HG02938 (cell line): Measurements from ENCODE around the gene LMOD1.
"Not testable (repeated sequence)": the region's sequence is repeated elsewhere in the genome, so short reads cannot be mapped to it uniquely, and the experiment has no call there.

ENCODE experiments used
- ATAC-seq: cut with Tn5 transposase; IDR thresholded peaks from one replicate; pipeline ENCODE4 v1.9.1; 2021; ENCODE audit warnings: mild to moderate bottlenecking, moderate library complexity; ENCODE audit not compliant: unreplicated experiment

The LMOD1 gene

DNA sequence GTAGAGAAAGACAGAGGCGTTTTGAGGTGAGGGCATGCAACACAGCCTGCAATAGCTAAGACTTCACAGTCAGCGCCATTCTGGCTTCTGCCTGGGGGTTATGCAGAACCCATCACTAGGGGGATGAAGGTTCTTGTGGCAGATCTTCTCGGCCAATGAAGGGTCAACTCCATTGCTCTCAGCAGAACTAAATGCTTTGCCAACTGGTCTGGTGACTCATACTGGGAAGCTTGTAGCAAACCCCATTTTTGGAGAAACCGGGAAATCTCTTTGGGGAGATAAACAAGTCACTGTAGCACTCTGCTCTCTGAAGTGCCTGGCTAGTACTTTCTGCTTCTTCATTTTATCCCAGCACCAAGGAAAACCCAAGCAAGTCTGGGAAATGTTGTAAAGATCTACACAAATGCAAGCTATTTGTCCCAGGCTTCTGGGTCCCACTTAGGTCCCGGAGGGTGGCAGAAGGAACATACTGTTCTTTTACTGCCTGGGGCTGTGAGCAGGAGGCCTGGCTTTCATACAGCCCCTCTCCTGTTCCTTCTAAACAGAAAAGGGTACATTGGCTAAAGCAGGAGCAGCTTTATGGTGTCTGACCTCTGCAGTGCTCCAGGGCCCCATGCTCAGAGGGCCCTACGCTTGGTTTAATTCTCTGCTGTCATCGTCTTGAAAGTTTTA lies 28.9 kb downstream of the LMOD1 start:
- no peak for ATAC-seq

- ATAC-seq: no peak
Measured at GRCh38 chr1:201916649-201917249, 29.6 kb downstream of the LMOD1 start.

GRCh38 chr1:201914456-201915235 lies 31.7 kb downstream of the LMOD1 start:
- ATAC-seq: no peak

DNA sequence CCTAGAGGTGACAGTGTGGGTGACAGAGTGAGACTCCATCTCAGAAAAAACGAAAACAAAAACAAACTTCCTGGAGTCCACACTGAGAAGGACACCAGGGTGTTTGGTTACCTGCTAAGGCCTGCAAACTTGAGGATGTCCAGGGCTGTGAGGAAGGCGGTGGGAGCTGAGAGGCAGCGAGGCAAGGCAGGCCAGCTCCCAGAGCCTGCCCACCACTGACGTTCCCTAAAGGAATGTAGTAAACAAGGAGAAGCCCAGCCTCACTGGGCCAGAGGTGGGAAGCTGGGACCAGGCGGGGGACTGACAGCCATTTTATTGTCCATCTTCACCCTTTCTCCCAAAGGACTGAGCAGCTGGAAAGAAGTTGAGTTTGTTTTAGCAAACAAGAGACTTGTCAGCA lies 33.5 kb downstream of the LMOD1 start:
- no peak for ATAC-seq

DNA sequence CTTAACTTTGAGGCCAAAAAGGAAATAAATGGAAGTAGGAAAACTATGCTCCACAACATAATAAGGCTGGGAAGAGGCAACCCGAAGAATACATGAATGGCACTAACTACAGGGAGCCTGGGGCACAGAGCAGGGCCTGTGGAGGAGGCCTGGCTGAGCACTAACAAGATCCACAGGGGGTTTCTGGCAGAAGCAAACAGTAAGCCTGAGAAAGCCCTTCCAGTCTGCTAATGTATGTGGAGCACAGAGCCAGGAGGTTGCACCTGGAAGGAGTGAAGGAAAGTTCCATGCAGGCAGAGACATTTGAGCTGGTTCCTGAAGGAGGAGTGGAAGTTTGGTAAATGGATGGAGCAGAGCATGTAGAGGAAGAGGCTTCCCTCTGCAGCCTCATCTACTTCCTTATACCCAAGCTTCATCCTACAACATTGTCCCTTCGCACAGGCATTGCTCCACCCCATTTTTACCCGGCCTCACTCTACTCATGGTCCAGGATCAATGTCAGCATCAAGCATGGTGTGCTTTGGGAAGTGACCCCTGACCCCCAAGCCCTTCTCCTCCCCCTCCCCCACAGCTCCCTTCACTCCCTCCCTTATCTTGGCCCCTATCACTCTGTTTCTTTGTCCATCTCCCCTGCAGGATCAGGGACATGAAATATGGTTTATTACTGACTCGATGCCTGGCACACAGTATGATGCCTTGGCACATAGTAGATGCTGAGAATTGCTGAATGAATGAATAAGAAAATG lies 34.3 kb downstream of the LMOD1 start:
- ATAC-seq: no peak

DNA sequence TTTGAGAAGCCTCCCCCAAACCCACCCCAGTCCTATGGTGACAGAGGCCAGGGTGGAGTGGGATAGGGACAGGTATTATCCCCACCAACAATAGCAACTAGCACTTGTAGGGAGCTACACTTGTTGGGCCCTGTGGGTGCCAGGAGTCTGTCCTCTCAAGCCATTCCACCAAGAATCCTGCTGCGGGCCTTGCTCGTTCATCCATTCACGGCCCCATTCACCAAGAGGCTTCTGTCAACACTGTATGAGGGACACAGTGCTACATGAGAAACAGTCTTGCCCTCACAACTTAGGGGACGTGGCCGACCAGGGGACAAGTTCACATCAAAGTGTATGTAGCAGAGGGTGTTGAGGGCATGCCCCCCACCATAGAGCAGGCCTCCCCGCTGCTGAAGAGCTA lies 38.7 kb downstream of the LMOD1 start:
- ATAC-seq: no peak

- no peak for ATAC-seq
Measured at GRCh38 chr1:201906336-201906735, 40.0 kb downstream of the LMOD1 start.

GRCh38 chr1:201905234-201905890 lies 41.0 kb downstream of the LMOD1 start:
- ATAC-seq: no peak

GRCh38 chr1:201904579-201904978 lies 41.8 kb downstream of the LMOD1 start:
- no peak for ATAC-seq

DNA sequence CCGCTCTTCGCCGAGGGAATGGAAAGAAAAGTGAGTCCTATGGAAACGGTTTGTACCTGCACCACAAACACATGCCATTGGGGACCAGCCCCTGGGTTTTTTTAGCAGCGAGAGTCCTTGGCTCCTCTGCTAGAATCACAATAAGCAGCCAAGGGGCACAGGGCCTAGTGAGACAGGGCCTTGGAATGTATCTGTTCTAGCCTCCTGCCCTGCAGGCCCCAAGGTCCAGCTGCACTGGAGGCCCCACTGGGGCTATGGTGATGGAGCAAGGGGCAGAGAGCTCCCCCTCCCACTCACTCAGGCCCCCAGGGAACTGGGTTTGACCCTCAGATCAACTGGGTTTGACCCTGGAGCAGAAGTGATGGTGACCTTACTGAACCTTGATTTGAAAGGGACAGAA lies 43.2 kb downstream of the LMOD1 start:
- ATAC-seq: no peak

DNA sequence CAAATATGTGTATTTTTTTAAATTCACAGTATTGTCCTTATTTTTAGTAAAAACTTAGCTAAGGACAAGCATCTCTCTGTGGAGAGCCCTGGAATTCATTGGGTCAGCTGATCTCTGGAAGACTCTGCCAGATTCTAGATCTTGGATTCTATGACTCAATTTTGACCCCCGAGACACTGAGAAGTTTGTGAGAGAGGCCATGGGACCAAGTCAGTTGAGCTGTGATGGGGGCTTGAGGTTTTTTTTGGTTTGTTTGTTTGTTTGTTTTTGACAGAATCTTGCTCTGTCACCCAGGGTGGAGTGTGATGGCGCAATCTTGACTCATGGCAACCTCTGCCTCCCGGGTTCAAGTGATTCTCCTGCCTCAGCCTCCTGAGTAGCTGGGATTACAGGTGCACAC lies 44.1 kb downstream of the LMOD1 start:
- no peak for ATAC-seq

- ATAC-seq: not testable (repeated sequence)
Measured at GRCh38 chr1:201901036-201901435, 45.3 kb downstream of the LMOD1 start.

DNA sequence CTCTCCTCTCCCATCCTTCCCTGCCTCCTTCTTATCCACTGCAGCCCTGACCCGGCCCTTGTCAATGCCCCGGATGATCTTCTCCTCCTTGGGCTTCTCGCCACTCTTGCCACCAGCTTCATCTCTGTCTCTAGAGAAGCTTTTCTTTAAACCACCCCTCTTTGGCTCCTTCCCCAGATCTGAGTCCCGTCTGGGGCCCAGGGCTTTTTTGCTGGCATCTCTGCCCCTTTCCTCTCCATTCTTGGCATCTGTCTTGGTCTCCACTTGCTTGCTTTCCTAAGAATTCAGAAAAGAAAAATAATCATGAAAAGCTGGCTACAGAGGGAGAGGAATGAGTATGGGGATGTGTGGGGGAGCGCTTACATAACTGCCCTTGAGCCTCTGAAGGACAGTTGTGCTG lies 45.9 kb downstream of the LMOD1 start:
- no peak for ATAC-seq

- no peak for ATAC-seq
Measured at GRCh38 chr1:201899683-201900429, 46.5 kb downstream of the LMOD1 start.

GRCh38 chr1:201898992-201899391 lies 47.4 kb downstream of the LMOD1 start:
- no peak for ATAC-seq

DNA sequence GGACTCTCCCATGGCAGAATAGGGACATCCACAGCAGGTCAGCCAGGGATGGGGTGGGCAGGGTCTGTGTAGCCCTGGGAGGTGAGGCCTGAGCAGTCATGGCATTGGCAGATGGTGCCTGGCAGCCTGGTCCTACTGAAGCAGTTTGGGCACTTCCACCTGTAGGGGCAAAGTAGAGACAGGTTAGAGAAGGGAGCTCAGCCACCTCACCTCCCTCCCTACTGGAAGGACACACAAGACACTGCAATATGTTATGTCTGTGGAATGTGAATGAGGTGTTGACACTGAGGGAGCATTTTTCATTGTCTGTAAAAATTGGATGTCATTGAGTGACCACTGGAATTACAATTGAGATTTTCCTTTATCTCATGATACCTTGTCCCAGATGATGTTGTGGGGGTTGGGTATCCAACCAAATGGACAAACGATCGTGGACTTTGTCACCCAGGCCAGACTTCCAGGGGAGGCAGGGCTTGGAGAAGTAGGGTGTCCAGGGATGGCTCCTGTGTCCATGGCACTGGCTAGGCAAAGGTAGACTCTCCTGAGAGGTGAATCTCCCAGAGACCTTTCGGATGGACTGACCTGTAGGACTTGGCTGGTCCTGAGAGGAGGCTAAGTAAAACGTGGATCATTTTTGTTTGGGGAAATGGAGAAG lies 48.0 kb downstream of the LMOD1 start:
- no peak for ATAC-seq

- ATAC-seq: no peak
Measured at GRCh38 chr1:201896951-201897391, 49.4 kb downstream of the LMOD1 start.

DNA sequence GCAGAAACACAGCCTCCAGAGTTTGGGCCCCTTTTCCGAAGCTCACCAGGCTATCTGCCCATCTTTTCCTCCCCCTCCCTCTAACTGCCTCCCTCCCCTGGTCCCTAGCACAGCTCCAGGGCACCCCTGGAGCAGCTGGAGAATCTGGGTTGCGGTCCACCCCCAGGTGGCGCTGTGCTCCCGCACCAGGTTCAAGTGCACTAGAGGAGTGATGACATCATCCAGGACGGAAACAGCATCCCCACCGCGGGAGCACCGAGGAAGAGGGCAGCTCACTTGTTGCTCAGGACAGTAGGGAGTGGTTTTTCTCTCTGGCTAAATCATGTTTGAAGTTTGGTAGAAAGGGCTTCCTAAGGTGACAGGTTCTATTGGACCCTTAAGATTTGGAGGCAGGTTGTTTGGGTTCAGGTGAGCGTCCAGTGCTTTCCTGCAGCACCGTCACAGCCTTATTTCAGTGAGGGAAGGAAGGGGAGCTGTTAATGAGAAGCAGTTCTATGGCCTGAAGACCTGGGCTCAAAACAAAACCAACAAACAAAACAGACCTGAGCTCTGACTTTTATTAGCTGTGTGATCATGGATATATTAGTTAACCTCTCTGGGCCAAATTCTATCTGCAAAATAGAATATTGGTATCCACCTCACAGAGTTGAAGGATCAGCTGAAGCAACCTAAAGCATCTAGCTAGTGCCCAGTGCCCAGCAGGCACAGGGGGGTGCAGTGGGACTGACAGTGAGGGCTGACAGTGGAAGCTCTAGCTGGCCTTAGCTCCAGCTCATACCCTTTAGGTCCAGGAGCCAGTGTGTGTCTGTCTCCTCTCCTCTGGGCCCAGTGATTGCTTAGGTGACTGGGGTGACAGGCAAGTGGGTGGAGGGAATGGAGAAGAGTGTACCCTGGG lies 50.2 kb downstream of the LMOD1 start:
- ATAC-seq: peak; percentile 72
